ENCODE results near the gene COX10.
"Not testable (repeated sequence)": the region's sequence is repeated elsewhere in the genome, so short reads cannot be mapped to it uniquely, and the experiment has no call there.

Gene COX10

DNA sequence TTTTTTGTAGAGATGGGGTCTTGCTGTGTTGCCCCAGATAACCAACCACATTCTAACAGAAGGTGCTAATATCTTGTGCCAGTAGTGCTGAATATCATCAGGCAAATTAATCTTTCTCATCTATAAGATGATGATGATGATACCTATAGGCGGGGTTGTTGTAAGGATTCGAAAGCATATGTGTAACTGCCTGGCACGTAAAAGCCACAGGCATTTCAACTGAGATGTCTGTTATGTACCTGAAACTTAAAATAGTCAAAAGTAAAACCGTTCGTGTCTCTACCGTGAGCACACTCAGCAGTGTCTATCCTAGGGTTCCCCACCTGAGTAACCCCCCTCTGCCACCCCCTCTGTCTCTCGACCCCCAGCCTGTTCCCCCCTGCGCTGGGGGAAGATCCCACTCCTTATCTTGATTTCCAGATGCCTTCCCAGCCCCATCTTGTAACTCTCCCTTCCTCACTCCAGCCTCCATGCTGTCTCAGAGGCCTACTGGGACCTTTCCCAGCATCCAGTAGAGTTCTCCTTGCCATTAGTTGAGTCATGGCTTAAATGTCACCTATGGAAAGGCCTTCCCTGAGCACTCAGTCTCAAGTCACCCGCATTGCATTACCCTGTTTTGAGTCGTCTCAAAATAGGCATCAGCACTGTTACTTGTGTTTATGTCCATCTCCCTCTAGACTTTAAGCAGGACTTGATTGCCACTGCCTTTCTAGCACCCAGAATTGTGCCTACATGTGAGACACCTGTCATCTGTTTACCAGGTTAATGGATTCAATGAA, 133.3 kb downstream of the COX10 start:
- in situ Hi-C loops (cut with HindIII; ENCODE audit: low sequenced_read_pairs), result no loop called here

DNA sequence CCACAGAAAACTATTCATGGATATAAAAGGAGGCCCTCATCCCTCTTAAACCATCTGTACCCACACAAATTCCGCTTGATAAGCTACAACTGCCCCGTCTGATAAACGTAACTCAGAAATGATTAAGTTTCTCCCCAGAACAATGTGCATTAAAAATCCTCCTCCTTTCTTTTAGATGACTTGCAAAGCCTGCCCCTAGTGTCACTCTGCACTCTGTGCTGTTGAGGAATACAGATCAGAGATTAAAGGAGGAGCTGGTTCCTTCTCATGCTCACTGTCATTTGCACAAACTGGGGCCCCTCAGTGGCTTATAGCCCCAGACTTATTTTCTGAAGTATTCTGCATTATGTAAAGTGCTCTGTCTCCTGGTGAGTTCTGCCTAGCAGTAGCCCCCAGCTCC, 134.1 kb downstream of the COX10 start:
- in situ Hi-C loops (cut with HindIII; ENCODE audit: low sequenced_read_pairs), result no loop called here

DNA sequence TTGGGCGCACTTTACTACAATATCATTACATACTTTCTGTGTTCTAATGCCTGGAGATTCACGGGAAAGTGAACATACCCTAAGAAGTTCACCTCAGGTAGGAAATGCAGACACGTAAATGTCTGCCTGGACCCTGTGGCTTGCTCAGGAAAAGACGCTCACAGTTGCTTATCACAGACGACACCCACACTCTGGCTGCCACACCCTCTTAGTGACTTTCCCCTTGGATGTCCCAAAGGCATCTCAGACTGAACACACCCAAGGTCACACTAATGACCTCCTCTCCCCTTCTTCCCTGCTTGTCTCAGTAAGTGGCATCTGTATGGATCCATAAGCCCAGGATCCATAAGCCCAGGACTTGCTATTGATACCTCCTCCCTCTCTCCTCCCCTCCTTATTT, 134.8 kb downstream of the COX10 start:
- in situ Hi-C loops (cut with HindIII; ENCODE audit: low sequenced_read_pairs), result no loop called here

DNA sequence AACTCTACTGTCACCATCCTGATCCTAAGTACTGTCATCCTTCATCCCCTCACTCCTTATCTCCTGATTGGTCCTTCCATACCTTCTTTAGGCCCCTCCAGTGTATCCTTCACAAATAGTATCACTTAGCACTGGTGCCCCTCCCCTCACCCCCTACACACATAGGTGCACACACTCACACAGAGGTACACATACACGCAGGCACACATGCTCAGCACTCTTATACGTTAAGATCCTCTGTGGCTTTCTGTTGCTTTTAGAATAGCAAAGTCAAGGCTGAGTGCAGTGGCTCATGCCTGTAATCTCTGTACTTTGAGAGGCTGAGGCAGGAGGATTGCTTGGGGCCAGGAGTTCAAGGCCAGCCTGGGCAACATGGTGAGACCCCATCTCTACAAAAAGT, 135.2 kb downstream of the COX10 start:
- in situ Hi-C loops (cut with HindIII; ENCODE audit: low sequenced_read_pairs), result no loop called here

DNA sequence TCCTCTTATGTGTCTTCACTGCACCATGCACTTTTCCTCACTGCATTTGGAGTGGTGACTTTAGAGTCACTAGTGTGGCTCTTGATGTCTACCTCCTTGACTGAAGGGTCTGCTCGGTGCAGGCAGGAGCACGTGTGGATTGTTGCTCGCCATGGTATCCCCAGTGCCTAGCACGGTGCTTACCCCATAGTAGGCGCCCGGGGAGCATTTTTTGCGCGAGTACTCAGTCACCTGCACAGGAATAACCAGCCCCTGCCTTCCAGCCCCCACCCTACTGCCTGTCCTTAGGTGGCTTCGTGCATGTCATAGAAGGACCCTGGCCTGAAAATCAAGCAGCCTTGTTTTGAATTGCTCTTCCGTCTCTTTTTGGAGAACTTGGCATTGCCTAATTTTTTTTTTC, 136.1 kb downstream of the COX10 start:
- in situ Hi-C loops (cut with HindIII; ENCODE audit: low sequenced_read_pairs), result no loop called here

DNA sequence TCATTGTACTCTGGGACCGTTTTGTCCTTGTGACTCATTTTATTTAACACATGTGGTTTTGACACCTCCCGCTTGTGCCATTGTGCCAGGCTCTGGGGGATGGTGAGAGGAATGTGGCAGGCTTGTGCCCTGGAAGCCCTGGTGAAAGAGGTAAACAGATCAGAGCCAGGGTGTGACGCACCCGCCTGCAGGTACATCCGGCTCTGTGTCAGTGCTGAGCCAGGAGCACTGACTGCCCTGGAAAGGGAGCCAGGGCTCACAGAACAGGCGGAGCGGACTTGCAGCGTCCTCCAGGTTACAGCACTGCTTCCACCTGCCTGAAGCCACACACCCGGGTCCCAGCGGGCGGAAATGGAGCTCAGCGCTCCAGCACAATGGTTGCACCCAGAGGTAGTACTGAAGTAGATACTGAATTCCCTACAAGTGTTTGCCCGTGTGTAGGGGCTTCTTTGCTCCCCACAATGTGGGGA, 136.7 kb downstream of the COX10 start:
- in situ Hi-C loops (cut with HindIII; ENCODE audit: low sequenced_read_pairs), result no loop called here

DNA sequence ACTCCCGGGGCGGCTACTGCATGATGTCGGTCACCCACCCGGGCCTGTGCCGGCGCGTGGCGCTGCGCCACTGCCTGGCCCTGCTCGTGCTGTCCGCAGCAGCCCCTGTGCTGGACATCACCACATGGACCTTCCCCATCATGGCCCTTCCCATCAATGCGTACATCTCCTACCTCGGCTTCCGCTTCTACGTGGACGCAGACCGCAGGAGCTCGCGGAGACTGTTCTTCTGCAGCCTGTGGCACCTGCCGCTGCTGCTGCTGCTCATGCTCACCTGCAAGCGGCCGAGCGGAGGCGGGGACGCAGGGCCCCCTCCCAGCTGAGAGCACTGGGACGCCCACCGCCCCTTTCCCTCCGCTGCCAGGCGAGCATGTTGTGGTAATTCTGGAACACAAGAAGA, 137.6 kb downstream of the COX10 start:
- in situ Hi-C loops (cut with HindIII; ENCODE audit: low sequenced_read_pairs), result no loop called here

DNA sequence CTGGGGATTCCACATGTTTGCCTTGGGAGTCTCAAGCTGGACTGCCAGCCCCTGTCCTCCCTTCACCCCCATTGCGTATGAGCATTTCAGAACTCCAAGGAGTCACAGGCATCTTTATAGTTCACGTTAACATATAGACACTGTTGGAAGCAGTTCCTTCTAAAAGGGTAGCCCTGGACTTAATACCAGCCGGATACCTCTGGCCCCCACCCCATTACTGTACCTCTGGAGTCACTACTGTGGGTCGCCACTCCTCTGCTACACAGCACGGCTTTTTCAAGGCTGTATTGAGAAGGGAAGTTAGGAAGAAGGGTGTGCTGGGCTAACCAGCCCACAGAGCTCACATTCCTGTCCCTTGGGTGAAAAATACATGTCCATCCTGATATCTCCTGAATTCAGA, 138.5 kb downstream of the COX10 start:
- in situ Hi-C loops (cut with HindIII; ENCODE audit: low sequenced_read_pairs), result no loop called here

DNA sequence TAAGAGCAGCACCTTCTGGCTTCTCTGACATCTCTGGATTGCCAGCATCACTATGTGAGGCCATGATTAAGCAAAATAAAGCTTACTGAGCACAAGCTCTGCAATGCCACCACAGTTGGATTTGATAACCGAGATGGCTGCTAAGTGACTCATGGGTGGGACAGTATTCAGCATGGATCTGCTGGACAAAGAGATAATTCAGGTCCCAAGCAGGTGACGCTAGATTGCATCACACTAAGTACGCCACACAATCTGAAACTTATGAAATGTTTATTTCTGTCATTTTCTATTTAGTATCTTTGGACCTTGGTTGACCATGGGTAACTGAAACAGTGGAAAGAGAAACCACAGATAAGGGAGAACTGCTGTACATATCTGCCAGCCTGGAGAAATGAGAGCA, 139.9 kb downstream of the COX10 start:
- in situ Hi-C loops (cut with HindIII; ENCODE audit: low sequenced_read_pairs), result no loop called here

DNA sequence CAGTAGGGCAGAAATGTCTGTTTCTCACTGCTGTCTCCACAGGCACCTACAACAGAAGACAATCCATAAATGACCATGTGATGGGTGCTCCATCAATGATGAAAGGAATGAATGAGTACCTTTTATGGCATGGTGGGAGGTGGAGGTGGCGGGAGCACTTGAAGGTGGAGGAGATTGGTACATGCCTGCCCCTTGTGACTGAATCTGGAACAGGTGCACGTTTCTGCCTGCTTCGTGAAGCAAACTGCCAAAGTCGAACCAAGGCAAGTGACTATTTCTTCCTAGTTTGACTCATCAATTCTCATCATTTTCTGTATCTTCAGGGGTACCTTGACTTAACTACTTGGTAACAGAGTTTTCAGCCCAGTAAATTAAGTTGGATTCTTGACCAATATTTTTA, 141.9 kb downstream of the COX10 start:
- in situ Hi-C loops (cut with HindIII; ENCODE audit: low sequenced_read_pairs), result no loop called here

DNA sequence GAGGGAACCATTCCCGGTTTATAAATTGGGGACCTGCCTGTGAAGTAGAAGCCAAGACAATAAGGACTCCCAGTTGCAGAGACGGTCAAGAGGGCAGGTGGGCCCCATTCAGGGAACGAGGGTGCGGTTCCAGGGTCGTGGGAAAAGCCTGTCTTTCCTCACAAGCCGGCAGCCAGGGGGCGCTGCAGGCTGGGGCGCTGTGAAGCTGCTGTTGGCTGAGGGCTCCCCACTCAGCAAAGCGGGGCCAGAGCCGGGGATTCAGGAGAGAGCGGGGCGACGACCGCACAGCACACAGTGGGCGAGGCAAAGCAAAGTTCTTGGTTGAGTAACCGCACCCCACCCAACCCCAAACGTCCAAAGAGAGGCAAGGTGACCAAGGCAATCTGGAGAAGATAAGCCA, 142.5 kb downstream of the COX10 start:
- in situ Hi-C loops (cut with HindIII; ENCODE audit: low sequenced_read_pairs), result no loop called here

DNA sequence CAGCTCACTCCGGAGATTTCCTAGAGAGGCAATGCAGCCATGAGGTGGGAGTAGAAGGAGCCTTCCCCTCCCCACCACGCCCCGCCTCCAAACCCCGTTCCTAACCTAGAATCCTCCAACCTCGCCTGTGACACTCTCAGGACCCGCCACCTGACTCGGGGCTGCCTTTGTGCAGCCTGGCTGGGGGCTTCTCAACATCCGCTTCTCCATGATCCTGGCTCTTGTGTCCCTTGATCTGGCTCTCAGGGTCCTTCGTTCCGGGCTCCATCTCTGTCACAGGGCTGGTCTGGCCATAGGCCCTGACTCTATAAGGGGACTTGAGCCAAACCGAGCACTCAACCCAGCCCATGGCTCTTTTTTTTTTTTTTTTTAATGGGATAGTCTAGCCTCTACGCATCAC, 143.1 kb downstream of the COX10 start:
- in situ Hi-C loops (cut with HindIII; ENCODE audit: low sequenced_read_pairs), result no loop called here

DNA sequence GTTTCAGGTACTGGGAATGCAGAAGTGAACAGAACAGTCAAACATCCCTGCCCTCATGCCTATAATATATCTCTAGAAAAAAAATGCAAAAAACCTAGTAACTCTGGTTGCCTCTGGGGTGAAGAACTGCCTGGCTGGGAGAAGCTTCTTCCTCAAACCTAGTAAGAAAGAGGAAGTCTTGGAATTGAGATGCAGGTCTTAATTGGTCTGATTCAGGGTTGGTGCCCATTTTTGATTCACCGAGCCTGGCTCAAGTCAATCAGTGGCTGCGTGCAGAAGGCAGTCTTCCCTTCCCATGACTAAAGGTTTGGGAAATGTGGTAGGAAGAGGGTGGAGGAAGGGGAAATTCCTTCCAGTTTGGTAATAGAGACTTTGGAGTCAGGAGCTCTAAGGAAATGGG, 145.0 kb downstream of the COX10 start:
- in situ Hi-C loops (cut with HindIII; ENCODE audit: low sequenced_read_pairs), result no loop called here

DNA sequence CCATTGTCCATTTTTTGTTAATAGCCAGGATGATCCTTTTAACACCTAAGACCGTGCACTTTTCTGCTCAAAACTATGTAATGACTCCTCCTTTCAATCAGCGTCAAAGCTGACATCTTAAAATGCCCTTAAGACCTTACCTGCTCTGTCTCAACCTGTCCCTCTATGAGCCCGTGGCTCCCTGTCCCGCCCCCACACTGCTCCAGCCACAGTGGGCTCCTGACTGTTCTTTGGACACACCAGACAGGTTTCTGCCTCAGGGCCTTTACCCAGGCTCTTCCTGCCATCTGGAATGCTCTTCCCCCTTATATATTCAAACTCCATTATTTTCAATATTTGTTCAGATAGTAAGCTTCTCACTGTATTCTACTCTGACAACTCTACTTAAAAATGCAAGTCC, 153.3 kb downstream of the COX10 start:
- in situ Hi-C loops (cut with HindIII; ENCODE audit: low sequenced_read_pairs), result no loop called here

DNA sequence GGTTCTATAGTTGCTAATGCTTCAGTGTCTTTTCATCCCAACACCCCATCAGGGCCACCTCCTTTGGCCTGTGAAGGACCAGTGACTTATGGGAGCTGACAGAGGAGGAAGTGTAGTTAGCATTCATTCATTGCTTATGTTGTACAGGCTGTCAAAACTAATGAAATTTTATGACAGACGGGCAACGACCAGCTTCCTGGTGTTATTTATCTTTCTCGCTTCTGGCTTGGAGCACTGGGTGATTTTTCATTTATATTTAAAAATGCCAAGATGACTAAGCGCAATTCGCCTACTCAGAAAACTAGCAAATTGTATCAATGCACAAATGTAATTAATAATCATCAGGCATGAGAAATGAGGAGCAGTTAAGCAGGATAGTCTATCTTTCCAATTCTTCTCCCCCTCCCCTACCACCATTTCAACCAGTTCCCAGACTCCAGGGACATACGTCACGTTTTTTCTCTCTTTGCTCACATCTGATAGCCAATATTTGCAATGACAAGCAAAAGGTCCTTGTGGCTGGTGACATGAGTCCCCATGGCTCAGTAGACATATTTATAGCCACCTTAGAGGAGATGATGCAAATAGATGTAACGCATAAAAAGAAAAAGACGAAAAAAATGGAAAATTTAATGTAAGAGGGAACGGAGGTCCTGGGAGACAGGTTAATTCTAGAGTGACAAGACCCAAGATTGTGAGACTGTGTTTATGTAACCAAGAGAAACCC, 156.1 kb downstream of the COX10 start:
- in situ Hi-C loops (cut with HindIII; ENCODE audit: low sequenced_read_pairs), result no loop called here

DNA sequence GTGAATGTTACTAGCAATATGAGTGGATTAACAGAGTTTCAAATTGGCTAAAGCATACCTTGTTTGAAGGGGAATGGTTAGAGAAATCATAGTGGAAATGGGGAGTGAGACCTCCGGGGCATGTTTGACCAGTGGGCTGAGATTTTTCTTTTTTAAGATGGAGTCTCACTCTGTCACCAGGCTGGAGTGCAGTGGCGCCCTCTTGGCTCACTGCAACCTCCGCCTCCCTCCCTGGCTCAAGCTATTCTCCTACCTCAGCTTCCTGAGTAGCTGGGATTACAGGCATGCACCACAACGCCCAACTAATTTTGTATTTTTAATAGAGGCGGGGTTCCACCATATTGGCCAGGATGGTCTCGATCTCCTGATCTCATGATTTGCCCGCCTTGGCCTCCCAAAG, 157.7 kb downstream of the COX10 start:
- in situ Hi-C loops (cut with HindIII; ENCODE audit: low sequenced_read_pairs), result no loop called here

DNA sequence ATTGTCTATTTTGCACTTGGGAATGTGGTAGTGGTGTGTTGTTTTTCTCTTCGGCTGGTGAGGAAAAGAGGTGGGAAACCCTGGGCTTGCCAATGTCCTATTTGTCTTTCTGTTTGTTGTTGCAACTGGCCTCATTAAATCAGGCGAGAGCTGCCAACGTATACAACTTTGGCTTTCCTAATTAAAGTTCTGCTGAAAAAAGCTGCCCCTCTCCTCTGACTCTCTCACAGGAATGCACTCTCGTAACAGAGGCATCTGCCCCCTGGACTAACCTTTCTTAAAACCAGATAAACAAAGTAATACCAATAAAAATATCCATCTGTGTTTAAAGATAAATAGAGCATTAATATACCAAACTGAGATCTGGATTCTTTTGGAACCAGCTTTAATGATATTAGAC, 159.6 kb downstream of the COX10 start:
- in situ Hi-C loops (cut with HindIII; ENCODE audit: low sequenced_read_pairs), result no loop called here

DNA sequence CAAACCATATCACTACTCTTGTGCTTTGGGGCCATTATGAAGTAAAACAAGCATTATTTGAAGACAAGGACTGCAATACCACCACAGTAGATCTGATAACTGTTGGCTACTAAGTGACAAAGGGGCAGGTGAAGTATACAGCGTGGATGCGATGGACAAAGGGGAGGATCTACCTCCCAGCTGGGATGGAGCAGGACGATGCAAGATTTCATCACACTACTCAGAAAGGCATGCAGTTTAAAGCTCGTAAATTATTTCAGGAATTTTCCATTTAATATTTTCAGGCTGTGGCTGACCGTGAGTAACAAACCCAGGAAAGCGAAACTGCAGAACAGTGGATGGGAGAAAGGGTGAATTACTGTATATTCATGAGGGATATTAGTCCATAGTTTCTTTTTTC, 161.9 kb downstream of the COX10 start:
- in situ Hi-C loops (cut with HindIII; ENCODE audit: low sequenced_read_pairs), result not testable (repeated sequence)

DNA sequence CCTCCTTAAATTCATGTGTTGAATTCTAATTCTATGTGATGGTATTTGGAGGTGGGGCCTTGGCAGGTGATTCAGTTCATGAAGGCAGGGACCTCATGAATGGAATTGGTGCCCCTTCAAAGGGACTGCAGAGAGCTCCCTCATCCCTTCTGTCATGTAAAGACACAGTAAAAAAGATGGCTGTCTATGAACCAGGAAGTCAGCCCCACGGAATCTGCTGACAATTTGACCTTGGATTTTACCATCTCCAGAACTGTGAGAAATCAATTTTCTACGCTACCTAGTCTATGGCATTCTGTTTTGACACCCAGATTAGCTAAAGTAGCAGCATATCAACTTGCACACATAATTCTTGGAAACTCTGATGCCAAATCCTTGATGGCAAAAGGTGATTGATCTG, 165.7 kb downstream of the COX10 start:
- in situ Hi-C loops (cut with HindIII; ENCODE audit: low sequenced_read_pairs), result not testable (repeated sequence)

DNA sequence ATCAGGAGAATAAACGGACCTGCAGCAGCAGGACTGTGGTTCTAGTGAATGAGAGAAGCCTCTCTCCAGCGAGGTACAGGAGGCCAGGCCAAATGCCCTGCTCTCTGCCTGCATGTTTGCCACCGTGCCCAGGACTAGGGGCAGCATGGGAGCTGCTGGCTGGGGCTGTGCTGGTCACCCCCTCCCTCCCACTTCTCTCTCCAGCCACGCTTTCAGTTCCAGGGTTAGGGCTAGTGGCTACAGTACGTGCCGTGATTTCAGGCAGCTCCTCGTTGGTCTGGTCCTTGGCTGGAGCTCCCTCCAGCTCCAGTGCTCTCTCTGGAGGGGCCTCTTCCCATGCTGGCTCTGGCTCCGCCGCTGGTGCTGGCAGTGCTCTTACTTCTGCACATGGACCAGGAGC, 166.7 kb downstream of the COX10 start:
- in situ Hi-C loops (cut with HindIII; ENCODE audit: low sequenced_read_pairs), result not testable (repeated sequence)

DNA sequence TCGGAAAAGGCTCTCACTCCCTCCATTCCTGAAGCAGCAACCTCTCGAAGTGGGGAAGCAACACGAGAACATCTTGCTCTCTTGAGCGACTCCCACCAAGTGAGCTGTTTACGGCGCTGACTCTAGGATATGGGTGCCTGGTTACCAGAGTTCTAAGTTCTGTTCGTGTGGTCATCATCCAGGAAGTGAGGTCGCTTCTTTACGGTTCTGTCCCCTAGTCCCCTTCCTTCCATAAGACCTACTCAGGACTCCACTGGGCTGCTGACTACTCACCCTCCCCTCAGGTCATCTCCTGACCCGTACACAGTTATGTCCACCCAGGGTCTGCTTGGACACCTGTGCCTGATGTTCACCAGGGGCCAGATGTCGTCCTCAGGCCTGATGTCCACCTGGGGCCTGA, 167.5 kb downstream of the COX10 start, which contains the start of gene CDRT15:
CDRT15 (minus strand) TSS at position 101 of the 400 bp plus-strand sequence; CDS start at position 72, 29 bp downstream.
- in situ Hi-C loops (cut with HindIII; ENCODE audit: low sequenced_read_pairs), result not testable (repeated sequence)

DNA sequence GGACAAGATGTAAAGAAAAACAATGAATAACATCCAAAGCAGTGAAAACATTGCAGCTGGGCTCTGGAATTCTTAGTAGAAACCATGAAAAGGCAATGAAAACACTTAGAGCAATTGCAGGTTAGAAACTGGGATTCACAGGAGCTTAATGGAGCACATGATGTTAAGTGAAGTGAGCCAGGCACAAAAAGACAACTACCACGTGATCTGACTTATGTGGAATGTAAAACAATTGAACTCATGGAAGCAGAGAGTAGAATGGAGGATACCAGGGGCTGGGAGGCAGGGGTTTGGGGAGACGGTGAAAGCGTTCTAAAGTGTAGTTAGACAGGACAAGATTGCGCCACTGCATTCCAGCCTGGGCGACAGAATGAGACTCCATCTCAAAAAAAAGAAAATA, 170.0 kb downstream of the COX10 start:
- in situ Hi-C loops (cut with HindIII; ENCODE audit: low sequenced_read_pairs), result not testable (repeated sequence)

Measured in DLD1 (cell line).